Activated naive CD4-positive, alpha-beta T cell treated with anti-CD3 and anti-CD28 coated beads for 36 hours (primary cell): ENCODE measurements around the gene PPP1R3G. TPM values are rescaled to one million over a fixed set of nuclear protein-coding genes. Genes with fewer than 3 reads are reported as not detected.

Experiments
- CTCF ChIA-PET: fragments of 350-600 bp; sonication (Branson Sonifier 250); formaldehyde crosslinking; loops from one replicate; lab custom pipeline; 2021; ENCODE audit warnings: antibody characterized with exemption; lab: Charles Lee
- DNase-seq: peaks from one replicate; pipeline ENCODE4 v3.0.0-alpha.2; 2020
- H3K27ac Mint-ChIP-seq: one replicate; pipeline ENCODE4 v1.8.0; 2021; ENCODE audit warnings: mild to moderate bottlenecking, mixed read lengths
- H3K27me3 Mint-ChIP-seq: one replicate; pipeline ENCODE4 v1.8.0; 2021; ENCODE audit warnings: low read depth, mixed read lengths
- H3K36me3 Mint-ChIP-seq: one replicate; pipeline ENCODE4 v1.8.0; 2021; ENCODE audit warnings: low read depth, mixed read lengths
- H3K4me1 Mint-ChIP-seq: one replicate; pipeline ENCODE4 v1.8.0; 2021; ENCODE audit warnings: low read depth, mixed read lengths
- H3K4me3 Mint-ChIP-seq: one replicate; pipeline ENCODE4 v1.8.0; 2021; ENCODE audit warnings: mild to moderate bottlenecking, moderate library complexity, mixed read lengths
- H3K9me3 Mint-ChIP-seq: one replicate; pipeline ENCODE4 v1.8.0; 2021; ENCODE audit warnings: mixed read lengths
- intact Hi-C: fragments of 100-400 bp; cut with micrococcal nuclease; formaldehyde crosslinking; loops from one replicate; pipeline ENCODE4 v1.15.1; 2023
- total RNA-seq, 2 experiments: library from RNA; stranded (reverse); gene quantifications; one replicate each; pipeline ENCODE4 v1.2.3, GENCODE V29; 2021

PPP1R3G gene
- total RNA-seq, 2 experiments from 2014 or later = not detected

GRCh38 chr6:5125152-5126006 lies 40.2 kb downstream of the PPP1R3G start:
- DNase-seq = no peak
- intact Hi-C loops = no loop called here
- Mint-ChIP-seq H3K27ac (no peak overlapping the region), H3K4me1 (no peaks in the 10 kb centered on the region), H3K36me3 (peaks cover 2% of the 10 kb centered on the region), H3K4me3 (no peak overlapping the region), H3K9me3 (no peaks in the 10 kb centered on the region), H3K27me3 (no peaks in the 10 kb centered on the region)
- CTCF ChIA-PET = interaction anchor here (1.0 kb wide), 1 partner anchor 18 kb away, joined by 4 read pairs; no protein-coding TSS in a partner anchor

GRCh38 chr6:5126214-5126613 lies 41.1 kb downstream of the PPP1R3G start:
- Mint-ChIP-seq H3K36me3 (peaks cover 2% of the 10 kb centered on the region), H3K4me3 (no peak overlapping the region), H3K27ac (no peak overlapping the region), H3K9me3 (no peaks in the 10 kb centered on the region), H3K4me1 (no peaks in the 10 kb centered on the region), H3K27me3 (no peaks in the 10 kb centered on the region)
- DNase-seq = no peak
- intact Hi-C loops = no loop called here
- CTCF ChIA-PET = interaction anchor here (1.0 kb wide), 1 partner anchor 17 kb away, joined by 4 read pairs; no protein-coding TSS in a partner anchor

GRCh38 chr6:5127106-5127687 lies 42.1 kb downstream of the PPP1R3G start:
- CTCF ChIA-PET = no interaction called here

GRCh38 chr6:5128351-5128750 lies 43.2 kb downstream of the PPP1R3G start:
- H3K36me3 Mint-ChIP-seq = peaks cover 2% of the 10 kb centered on the region
- H3K4me1 Mint-ChIP-seq = no peaks in the 10 kb centered on the region
- CTCF ChIA-PET = no interaction called here

More at GRCh38 chr6:5127106-5127687, 42.1 kb downstream of the PPP1R3G start:
- DNase-seq = no peak
- no peaks in the 10 kb centered on the region for H3K4me1 Mint-ChIP-seq
- H3K4me3 Mint-ChIP-seq = no peak overlapping the region
- intact Hi-C loops = no loop called here
- H3K27ac Mint-ChIP-seq = no peak overlapping the region
- H3K36me3 Mint-ChIP-seq = peaks cover 2% of the 10 kb centered on the region
- no peaks in the 10 kb centered on the region for H3K27me3 Mint-ChIP-seq
- no peaks in the 10 kb centered on the region for H3K9me3 Mint-ChIP-seq

GRCh38 chr6:5130135-5130866 lies 45.2 kb downstream of the PPP1R3G start:
- Mint-ChIP-seq H3K9me3 (no peaks in the 10 kb centered on the region), H3K27ac (no peak overlapping the region), H3K36me3 (peaks cover 2% of the 10 kb centered on the region), H3K27me3 (no peaks in the 10 kb centered on the region), H3K4me3 (no peak overlapping the region), H3K4me1 (no peaks in the 10 kb centered on the region)
- no peak for DNase-seq
- CTCF ChIA-PET = interaction anchor here (0.5 to 0.6 kb wide), 2 partner anchors 71 to 374 kb away, joined by 3 read pairs; no protein-coding TSS in a partner anchor
- intact Hi-C loops = no loop called here

More at GRCh38 chr6:5128351-5128750, 43.2 kb downstream of the PPP1R3G start:
- Mint-ChIP-seq H3K27me3 (no peaks in the 10 kb centered on the region), H3K27ac (no peak overlapping the region), H3K4me3 (no peak overlapping the region), H3K9me3 (no peaks in the 10 kb centered on the region)
- no peak for DNase-seq
- intact Hi-C loops = no loop called here

- CTCF ChIA-PET = interaction anchor here (0.6 kb wide), 1 partner anchor 1578 kb away, joined by 3 read pairs; no protein-coding TSS in a partner anchor
- DNase-seq = no peak
- H3K4me3 Mint-ChIP-seq = no peak overlapping the region
- intact Hi-C loops = no loop called here
- no peaks in the 10 kb centered on the region for H3K27me3 Mint-ChIP-seq
- no peak overlapping the region for H3K27ac Mint-ChIP-seq
- H3K9me3 Mint-ChIP-seq = no peaks in the 10 kb centered on the region
- H3K4me1 Mint-ChIP-seq = no peaks in the 10 kb centered on the region
- peaks cover 7% of the 10 kb centered on the region for H3K36me3 Mint-ChIP-seq
Observed at GRCh38 chr6:5132731-5133130, 47.6 kb downstream of the PPP1R3G start.

GRCh38 chr6:5133943-5134342 lies 48.8 kb downstream of the PPP1R3G start:
- CTCF ChIA-PET = interaction anchor here (0.7 kb wide), 1 partner anchor 30 kb away, joined by 3 read pairs; no protein-coding TSS in a partner anchor
- H3K36me3 Mint-ChIP-seq = peaks cover 7% of the 10 kb centered on the region
- H3K9me3 Mint-ChIP-seq = no peaks in the 10 kb centered on the region
- no peaks in the 10 kb centered on the region for H3K27me3 Mint-ChIP-seq
- no peaks in the 10 kb centered on the region for H3K4me1 Mint-ChIP-seq
- DNase-seq = no peak
- H3K27ac Mint-ChIP-seq = no peak overlapping the region
- intact Hi-C loops = no loop called here
- H3K4me3 Mint-ChIP-seq = no peak overlapping the region

- DNase-seq = peak; percentile 68
- no peak overlapping the region for H3K27ac Mint-ChIP-seq
- intact Hi-C loops = no loop called here
- peaks cover 5% of the 10 kb centered on the region for H3K36me3 Mint-ChIP-seq
- CTCF ChIA-PET = interaction anchor here (0.6 to 1.0 kb wide), 2 partner anchors 218 to 246 kb away, joined by 3 to 4 read pairs; no protein-coding TSS in a partner anchor
- H3K27me3 Mint-ChIP-seq = no peaks in the 10 kb centered on the region
- H3K9me3 Mint-ChIP-seq = no peaks in the 10 kb centered on the region
- no peaks in the 10 kb centered on the region for H3K4me1 Mint-ChIP-seq
- no peak overlapping the region for H3K4me3 Mint-ChIP-seq
Observed at GRCh38 chr6:5135788-5136376, 50.7 kb downstream of the PPP1R3G start.

- H3K4me1 Mint-ChIP-seq = no peaks in the 10 kb centered on the region
- peaks cover 5% of the 10 kb centered on the region for H3K36me3 Mint-ChIP-seq
- CTCF ChIA-PET = no interaction called here
- H3K27me3 Mint-ChIP-seq = no peaks in the 10 kb centered on the region
- H3K9me3 Mint-ChIP-seq = no peaks in the 10 kb centered on the region
- H3K4me3 Mint-ChIP-seq = no peak overlapping the region
- intact Hi-C loops = no loop called here
- no peak for DNase-seq
- no peak overlapping the region for H3K27ac Mint-ChIP-seq
Observed at GRCh38 chr6:5136851-5137250, 51.7 kb downstream of the PPP1R3G start.

Other genes starting within 250 kb of the PPP1R3G start
- 1 to 10 TPM; 8.2 to 9.8 TPM for gene RPP40, start 81.3 kb upstream of the PPP1R3G start, total RNA-seq
- gene LYRM4, start 175.6 kb downstream of the PPP1R3G start, total RNA-seq = 10 to 100 TPM; 46.2 to 51.6 TPM
- gene FARS2, start 176.2 kb downstream of the PPP1R3G start, total RNA-seq = 10 to 100 TPM; 15.4 to 15.8 TPM